ENCODE data around the gene CAPN11. TPM values are rescaled to one million over a fixed set of nuclear protein-coding genes. Genes with fewer than 3 reads are reported as not detected.

Gene CAPN11
- total and polyA plus RNA-seq, 8 donors: 0.15 to 0.19 (median 0.18) TPM; not detected in 5

- Histone ChIP-seq H3K4me3 (no peak overlapping the region), H3K36me3 (no peaks in the 10 kb centered on the region), H3K27me3 (no peaks in the 10 kb centered on the region), H3K27ac (no peak overlapping the region), H3K9me3 (no peaks in the 10 kb centered on the region), H3K4me1 (peaks cover 0 to 10% (median 6%) of the 10 kb centered on the region in 4 donors)
- DNase-seq: peak; percentile 51 to 89
- TF ChIP-seq POLR2A (IDR thresholded peaks at IDR 0.05) (no peak), CTCF (IDR thresholded peaks at IDR 0.05) (no peak), POLR2AphosphoS5 (IDR thresholded peaks at IDR 0.05) (no peak), EP300 (IDR thresholded peaks at IDR 0.05) (no peak)
- intact Hi-C loops (cut with DNase I; ENCODE audit: low total_unique reads): no loop called here
- 66 to 84% (median 80%) methylated on average over 3 of the region's 3 CpGs for WGBS, 5 donors
These were observed 42.6 kb downstream of the CAPN11 start for GRCh38 chr6:44201200-44201599.

- Histone ChIP-seq H3K36me3 (no peaks in the 10 kb centered on the region), H3K27me3 (no peaks in the 10 kb centered on the region), H3K4me3 (no peak overlapping the region), H3K4me1 (peaks cover 0 to 10% (median 6%) of the 10 kb centered on the region in 4 donors), H3K27ac (peak overlapping the region in 2 of 5 donors; percentile 24 to 33), H3K9me3 (no peaks in the 10 kb centered on the region)
- 79 to 86% (median 83%) methylated on average over 6 to 11 of the region's 11 CpGs for WGBS, 5 donors
- intact Hi-C loops (cut with DNase I; ENCODE audit: low total_unique reads): no loop called here
- no peak for DNase-seq
- no peak for TF ChIP-seq EP300 (IDR thresholded peaks at IDR 0.05)
- TF ChIP-seq POLR2AphosphoS5 (IDR thresholded peaks at IDR 0.05): no peak
- no peak for TF ChIP-seq CTCF (IDR thresholded peaks at IDR 0.05)
- no peak for TF ChIP-seq POLR2A (IDR thresholded peaks at IDR 0.05)
These were observed 43.2 kb downstream of the CAPN11 start for GRCh38 chr6:44201638-44202303.

- DNase-seq: no peak
- peaks cover 0 to 10% (median 6%) of the 10 kb centered on the region in 4 donors for H3K4me1 ChIP-seq
- H3K9me3 ChIP-seq: no peaks in the 10 kb centered on the region
- H3K27ac ChIP-seq: peak overlapping the region in 4 of 5 donors; percentile 10 to 33 (median 22)
- intact Hi-C loops (cut with DNase I; ENCODE audit: low total_unique reads): no loop called here
- H3K27me3 ChIP-seq: no peaks in the 10 kb centered on the region
- no peak overlapping the region for H3K4me3 ChIP-seq
- H3K36me3 ChIP-seq: no peaks in the 10 kb centered on the region
- 77 to 90% (median 82%) methylated on average over 4 of the region's 4 CpGs for WGBS, 5 donors
- no peak for TF ChIP-seq EP300 (IDR thresholded peaks at IDR 0.05)
- no peak for TF ChIP-seq CTCF (IDR thresholded peaks at IDR 0.05)
- no peak for TF ChIP-seq POLR2A (IDR thresholded peaks at IDR 0.05)
- no peak for TF ChIP-seq POLR2AphosphoS5 (IDR thresholded peaks at IDR 0.05)
These were observed 43.8 kb downstream of the CAPN11 start for GRCh38 chr6:44202332-44202971.

- intact Hi-C loops (cut with DNase I; ENCODE audit: low total_unique reads): no loop called here
- peak in 1 of 2 donors; percentile 48 for DNase-seq
- H3K36me3 ChIP-seq: no peaks in the 10 kb centered on the region
- H3K27me3 ChIP-seq: no peaks in the 10 kb centered on the region
- WGBS, 5 donors: 79 to 85% (median 84%) methylated on average over 11 of the region's 11 CpGs
- H3K4me3 ChIP-seq: no peak overlapping the region
- peak overlapping the region in 2 of 5 donors; percentile 10 to 20 for H3K27ac ChIP-seq
- H3K4me1 ChIP-seq: peaks cover 0 to 10% (median 6%) of the 10 kb centered on the region in 4 donors
- TF ChIP-seq CTCF (IDR thresholded peaks at IDR 0.05) (no peak), POLR2AphosphoS5 (IDR thresholded peaks at IDR 0.05) (no peak), POLR2A (IDR thresholded peaks at IDR 0.05) (no peak), EP300 (IDR thresholded peaks at IDR 0.05) (no peak)
- no peaks in the 10 kb centered on the region for H3K9me3 ChIP-seq
These were observed 44.5 kb downstream of the CAPN11 start for GRCh38 chr6:44202972-44203750.

All from stomach (tissue), 9 donors.